Measurements from ENCODE around the gene UNC119B. TPM values are rescaled to one million over a fixed set of nuclear protein-coding genes. Genes with fewer than 3 reads are reported as not detected.
"Not testable (repeated sequence)": the region's sequence is repeated elsewhere in the genome, so short reads cannot be mapped to it uniquely, and the experiment has no call there.

The UNC119B gene
- total RNA-seq, 1 donor, result 25.0 TPM

GRCh38 chr12:120722784-120723183, 12.5 kb downstream of the UNC119B start:
- no peak overlapping the region for H3K4me3 ChIP-seq (ENCODE audit: low read depth, low read length)
- no peak for DNase-seq (ENCODE audit: low read depth)
- no peak for TF ChIP-seq CTCF (IDR thresholded peaks at IDR 0.05; ENCODE audit: insufficient read depth, low read depth, low read length)

GRCh38 chr12:120724720-120725119, 14.5 kb downstream of the UNC119B start:
- TF ChIP-seq CTCF (IDR thresholded peaks at IDR 0.05; ENCODE audit: insufficient read depth, low read depth, low read length), result no peak
- H3K4me3 ChIP-seq (ENCODE audit: low read depth, low read length), result no peak overlapping the region
- DNase-seq (ENCODE audit: low read depth), result no peak

- H3K4me3 ChIP-seq (ENCODE audit: low read depth, low read length), result peak overlapping the region; percentile 71
- TF ChIP-seq CTCF (IDR thresholded peaks at IDR 0.05; ENCODE audit: insufficient read depth, low read depth, low read length), result no peak
- no peak for DNase-seq (ENCODE audit: low read depth)
Measured at GRCh38 chr12:120725151-120725658, 14.9 kb downstream of the UNC119B start.

GRCh38 chr12:120725659-120726509, 15.6 kb downstream of the UNC119B start, which contains the start of gene ACADS:
Gene ACADS, plus strand, starts transcription at chr12:120725826. Its CDS starts 60 bp downstream, at chr12:120725886.
- TF ChIP-seq CTCF (IDR thresholded peaks at IDR 0.05; ENCODE audit: insufficient read depth, low read depth, low read length), result no peak
- peak; percentile 80 for DNase-seq (ENCODE audit: low read depth)
- peak within 1 kb of the TSS; percentile 71 for H3K4me3 ChIP-seq (ENCODE audit: low read depth, low read length)

GRCh38 chr12:120726510-120726793, 16.2 kb downstream of the UNC119B start:
- TF ChIP-seq CTCF (IDR thresholded peaks at IDR 0.05; ENCODE audit: insufficient read depth, low read depth, low read length), result no peak
- DNase-seq (ENCODE audit: low read depth), result no peak
- H3K4me3 ChIP-seq (ENCODE audit: low read depth, low read length), result peak overlapping the region; percentile 71

- H3K4me3 ChIP-seq (ENCODE audit: low read depth, low read length), result no peak overlapping the region
- no peak for DNase-seq (ENCODE audit: low read depth)
- no peak for TF ChIP-seq CTCF (IDR thresholded peaks at IDR 0.05; ENCODE audit: insufficient read depth, low read depth, low read length)
Measured at GRCh38 chr12:120726961-120727360, 16.7 kb downstream of the UNC119B start.

GRCh38 chr12:120732198-120732597, 21.9 kb downstream of the UNC119B start:
- not testable (repeated sequence) for DNase-seq (ENCODE audit: low read depth); H3K4me3 ChIP-seq (ENCODE audit: low read depth, low read length)
